ENCODE data around the gene BMP6. TPM values are rescaled to one million over a fixed set of nuclear protein-coding genes. Genes with fewer than 3 reads are reported as not detected.

The BMP6 gene
- total RNA-seq, 2 donors from 2014 or later: 0.65 to 2.2 TPM

DNA sequence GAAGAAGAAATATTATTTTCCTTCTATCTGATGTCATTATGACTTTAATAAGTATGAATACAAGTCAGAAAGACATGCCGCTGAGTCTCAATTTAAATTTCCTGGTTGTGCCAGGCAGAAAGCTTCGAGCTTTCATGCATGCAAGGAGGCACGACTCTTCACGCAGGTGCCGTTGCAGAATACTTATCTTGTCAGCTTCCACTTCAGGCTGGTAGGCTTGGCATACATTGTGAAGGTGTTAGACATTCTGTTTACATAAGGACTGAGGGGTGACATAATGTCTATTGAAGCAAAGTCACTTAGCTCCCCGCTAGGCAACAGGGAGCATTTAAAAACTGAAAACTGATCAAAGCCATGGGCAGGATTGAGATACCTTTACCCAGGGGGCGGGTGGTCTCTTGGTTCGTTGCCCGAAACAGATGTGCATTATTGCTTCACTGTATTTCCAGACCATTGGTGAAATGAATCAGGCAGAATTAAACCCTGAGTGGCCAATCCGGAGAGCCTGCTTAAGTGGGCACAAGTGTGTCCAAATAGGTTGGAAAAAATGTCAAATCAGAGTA, 16.4 kb downstream of the BMP6 start:
- ATAC-seq (replicated peaks in 1 of 2) (no peak), DNase-seq (no peak)
- Mint-ChIP-seq H3K36me3 (ENCODE audit: insufficient read depth in 2 of 2) (no peaks in the 10 kb centered on the region), H3K4me1 (ENCODE audit: low read depth) (no peaks in the 10 kb centered on the region), H3K4me3 (no peak overlapping the region), H3K27me3 (ENCODE audit: low read depth) (peaks cover 28% of the 10 kb centered on the region), H3K27ac (no peak overlapping the region), H3K9me3 (no peaks in the 10 kb centered on the region)

DNA sequence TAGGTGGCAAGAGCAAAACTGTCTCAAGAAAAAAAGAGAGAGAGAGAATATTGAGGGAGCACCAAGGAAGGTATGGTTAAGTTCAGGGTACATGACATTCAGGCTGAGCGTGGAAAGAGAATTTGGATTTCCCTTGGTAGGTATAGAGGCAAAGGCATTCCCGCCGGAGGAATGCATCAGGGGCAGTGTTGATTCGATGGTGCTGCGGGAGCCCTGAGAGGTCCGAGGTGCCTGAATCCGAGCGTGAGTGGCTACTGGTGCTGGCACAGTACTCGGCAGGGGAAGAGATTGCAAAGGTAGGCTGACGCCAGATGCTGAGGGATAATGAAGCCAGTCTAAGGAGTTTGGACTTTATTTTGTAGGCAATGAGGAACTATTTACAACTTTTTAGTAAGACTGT, 20.0 kb downstream of the BMP6 start:
- no peaks in the 10 kb centered on the region for H3K9me3 Mint-ChIP-seq
- no peak for DNase-seq
- H3K27ac Mint-ChIP-seq: no peak overlapping the region
- ATAC-seq (replicated peaks in 1 of 2): no peak
- H3K4me1 Mint-ChIP-seq (ENCODE audit: low read depth): no peaks in the 10 kb centered on the region
- no peak overlapping the region for H3K4me3 Mint-ChIP-seq
- H3K36me3 Mint-ChIP-seq (ENCODE audit: insufficient read depth in 2 of 2): no peaks in the 10 kb centered on the region
- peaks cover 22% of the 10 kb centered on the region for H3K27me3 Mint-ChIP-seq (ENCODE audit: low read depth)

DNA sequence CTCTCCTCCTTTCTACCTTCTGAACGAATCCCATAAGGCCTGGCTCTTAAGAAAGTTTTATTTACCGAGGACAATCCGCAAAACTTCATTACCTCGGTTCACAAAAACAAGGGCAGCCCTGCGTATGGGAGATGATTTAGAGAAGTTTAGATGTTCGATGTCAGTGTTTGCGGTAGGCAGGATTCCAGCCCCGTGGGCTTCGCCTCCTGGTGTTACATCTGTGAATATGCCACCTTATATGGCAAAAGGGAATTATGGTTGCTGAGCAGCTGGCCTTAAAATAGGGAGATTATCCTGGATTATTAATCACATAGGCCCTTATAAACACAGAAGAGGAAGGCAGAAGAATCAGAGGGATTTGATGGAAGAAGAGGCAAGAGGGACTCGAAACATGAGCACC, 21.1 kb downstream of the BMP6 start:
- Mint-ChIP-seq H3K36me3 (ENCODE audit: insufficient read depth in 2 of 2) (no peaks in the 10 kb centered on the region), H3K4me1 (ENCODE audit: low read depth) (no peaks in the 10 kb centered on the region), H3K4me3 (no peak overlapping the region), H3K9me3 (no peaks in the 10 kb centered on the region), H3K27me3 (ENCODE audit: low read depth) (peaks cover 17% of the 10 kb centered on the region), H3K27ac (no peak overlapping the region)
- no peak for DNase-seq
- no peak for ATAC-seq (replicated peaks in 1 of 2)

DNA sequence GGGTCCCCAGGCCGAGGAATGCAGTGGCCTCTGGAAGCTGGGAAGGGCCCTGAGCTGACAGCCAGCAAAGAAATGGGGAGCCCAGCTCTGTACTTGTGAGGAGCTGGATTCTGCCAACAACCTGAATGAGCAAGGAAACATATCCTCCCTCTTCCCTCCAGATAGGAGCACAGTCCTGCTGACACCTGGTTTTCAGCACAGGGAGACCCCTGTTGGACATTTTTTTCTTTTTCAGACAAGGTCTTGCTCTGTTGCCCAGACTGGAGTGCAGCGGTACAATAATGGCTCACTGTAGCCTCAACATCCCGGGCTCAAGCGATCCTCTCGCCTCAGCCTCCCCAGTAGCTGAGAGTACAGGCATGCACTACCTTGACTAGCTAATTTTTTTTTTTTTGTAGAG, 21.5 kb downstream of the BMP6 start:
- Mint-ChIP-seq H3K27ac (no peak overlapping the region), H3K4me1 (ENCODE audit: low read depth) (no peaks in the 10 kb centered on the region), H3K9me3 (no peaks in the 10 kb centered on the region), H3K27me3 (ENCODE audit: low read depth) (peaks cover 14% of the 10 kb centered on the region), H3K4me3 (no peak overlapping the region), H3K36me3 (ENCODE audit: insufficient read depth in 2 of 2) (no peaks in the 10 kb centered on the region)
- DNase-seq (no peak), ATAC-seq (replicated peaks in 1 of 2) (no peak)

DNA sequence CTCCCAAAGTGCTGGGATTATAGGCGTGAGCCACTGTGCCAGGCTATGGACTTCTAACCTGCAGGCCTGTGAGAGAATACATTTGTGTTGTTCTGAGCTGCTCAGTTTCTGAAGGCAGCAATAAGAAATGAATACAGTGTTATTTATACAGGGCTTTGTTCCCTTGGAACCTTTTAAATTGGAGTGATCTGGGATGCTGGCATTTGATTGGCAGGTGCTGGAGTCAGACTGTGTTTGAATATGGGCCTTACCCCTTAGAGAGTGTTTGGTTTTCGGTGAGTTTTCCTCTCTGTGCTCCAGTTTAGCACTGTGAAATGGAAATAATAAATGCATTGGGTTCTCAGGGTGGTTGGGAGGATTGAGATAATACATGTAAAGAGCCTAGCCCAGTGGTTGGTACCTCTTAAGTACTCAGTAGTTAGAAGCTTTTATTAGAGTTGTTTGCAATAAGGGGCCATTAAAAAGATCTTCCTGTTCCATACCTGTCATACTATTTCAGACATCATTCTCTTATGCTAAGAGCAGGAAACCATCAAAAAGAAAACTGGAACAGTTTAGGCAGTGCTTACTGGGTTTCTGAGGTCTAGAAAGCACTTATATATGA, 22.1 kb downstream of the BMP6 start:
- DNase-seq (no peak), ATAC-seq (replicated peaks in 1 of 2) (no peak)
- H3K4me3 Mint-ChIP-seq: no peak overlapping the region
- H3K9me3 Mint-ChIP-seq: no peaks in the 10 kb centered on the region
- H3K36me3 Mint-ChIP-seq (ENCODE audit: insufficient read depth in 2 of 2): no peaks in the 10 kb centered on the region
- no peaks in the 10 kb centered on the region for H3K4me1 Mint-ChIP-seq (ENCODE audit: low read depth)
- peaks cover 14% of the 10 kb centered on the region for H3K27me3 Mint-ChIP-seq (ENCODE audit: low read depth)
- H3K27ac Mint-ChIP-seq: no peak overlapping the region

DNA sequence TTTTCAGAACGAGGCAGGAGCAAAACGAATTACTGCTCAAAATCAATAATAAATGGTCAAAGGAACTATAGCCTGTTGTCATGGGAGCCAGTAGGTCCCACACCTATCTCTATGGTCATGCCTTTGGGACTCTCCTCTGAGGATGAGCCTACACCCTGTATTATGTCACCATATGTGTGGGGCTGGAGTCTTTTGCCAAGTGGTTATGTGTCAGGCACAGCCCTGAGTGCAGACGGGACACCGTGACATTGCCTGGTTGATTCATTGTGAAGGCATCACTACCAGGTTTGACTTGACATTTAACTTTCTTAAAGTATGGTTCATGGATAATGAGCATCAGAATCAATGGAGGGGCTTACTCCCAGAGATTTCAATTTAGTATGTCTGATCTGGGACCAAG, 23.6 kb downstream of the BMP6 start:
- peaks cover 28% of the 10 kb centered on the region for H3K27me3 Mint-ChIP-seq (ENCODE audit: low read depth)
- ATAC-seq (replicated peaks in 1 of 2): no peak
- DNase-seq: no peak
- H3K4me1 Mint-ChIP-seq (ENCODE audit: low read depth): no peaks in the 10 kb centered on the region
- no peaks in the 10 kb centered on the region for H3K36me3 Mint-ChIP-seq (ENCODE audit: insufficient read depth in 2 of 2)
- no peaks in the 10 kb centered on the region for H3K9me3 Mint-ChIP-seq
- H3K27ac Mint-ChIP-seq: no peak overlapping the region
- no peak overlapping the region for H3K4me3 Mint-ChIP-seq

DNA sequence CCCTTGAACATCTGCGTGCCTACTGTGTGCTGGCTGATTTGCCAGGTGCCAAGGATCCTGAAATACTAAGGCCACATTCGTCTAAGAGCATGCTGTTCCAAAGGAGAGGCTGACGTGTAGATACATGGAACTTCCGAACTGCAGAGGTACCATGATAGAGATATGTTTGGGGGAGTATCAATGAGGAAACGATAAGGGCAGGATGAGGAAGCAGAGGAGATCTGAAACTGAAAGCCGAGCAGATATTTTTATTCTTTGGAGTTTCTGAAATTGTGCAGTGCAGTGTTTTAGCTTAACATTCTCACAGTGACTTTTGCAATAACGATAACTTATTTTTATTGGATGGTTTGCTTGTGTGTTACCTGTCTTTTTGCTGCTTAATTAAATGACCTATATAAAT, 24.3 kb downstream of the BMP6 start:
- Mint-ChIP-seq H3K36me3 (ENCODE audit: insufficient read depth in 2 of 2) (no peaks in the 10 kb centered on the region), H3K4me1 (ENCODE audit: low read depth) (no peaks in the 10 kb centered on the region), H3K4me3 (no peak overlapping the region), H3K9me3 (no peaks in the 10 kb centered on the region), H3K27ac (no peak overlapping the region), H3K27me3 (ENCODE audit: low read depth) (peaks cover 29% of the 10 kb centered on the region)
- DNase-seq: no peak
- ATAC-seq (replicated peaks in 1 of 2): no peak

DNA sequence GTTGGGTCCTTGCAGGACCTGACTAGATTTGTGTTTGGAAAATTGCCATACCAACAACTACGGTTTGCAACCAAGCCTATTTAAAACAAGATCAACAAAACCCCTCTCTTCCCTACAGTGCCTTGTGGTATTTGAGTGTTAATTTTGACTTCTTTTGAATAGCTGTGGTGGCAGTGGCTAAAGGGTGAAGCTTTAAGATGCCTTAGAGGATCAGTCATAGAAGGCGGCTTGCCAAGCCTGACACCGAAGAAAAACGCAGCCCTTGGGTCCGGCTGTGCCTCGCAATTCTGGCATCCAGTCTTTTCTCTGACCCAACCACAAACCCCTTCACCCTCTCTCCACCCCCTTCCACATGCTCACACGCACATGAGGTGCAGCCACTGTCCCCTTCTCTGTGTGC, 32.6 kb downstream of the BMP6 start:
- H3K36me3 Mint-ChIP-seq (ENCODE audit: insufficient read depth in 2 of 2): no peaks in the 10 kb centered on the region
- DNase-seq: no peak

GRCh38 chr6:7759320-7759719, 33.4 kb downstream of the BMP6 start:
- no peaks in the 10 kb centered on the region for H3K4me1 Mint-ChIP-seq (ENCODE audit: low read depth)
- DNase-seq (no peak), ATAC-seq (replicated peaks in 1 of 2) (no peak)
- no peak overlapping the region for H3K27ac Mint-ChIP-seq
- peaks cover 43% of the 10 kb centered on the region for H3K27me3 Mint-ChIP-seq (ENCODE audit: low read depth)
- H3K4me3 Mint-ChIP-seq: no peak overlapping the region
- peaks cover 0 to 4% of the 10 kb centered on the region in 2 donors for H3K9me3 Mint-ChIP-seq
- no peaks in the 10 kb centered on the region for H3K36me3 Mint-ChIP-seq (ENCODE audit: insufficient read depth in 2 of 2)

More for the DNA sequence above, 32.6 kb downstream of the BMP6 start:
- Mint-ChIP-seq H3K27ac (no peak overlapping the region), H3K4me1 (ENCODE audit: low read depth) (no peaks in the 10 kb centered on the region), H3K27me3 (ENCODE audit: low read depth) (peaks cover 45% of the 10 kb centered on the region), H3K4me3 (no peak overlapping the region), H3K9me3 (peaks cover 0 to 4% of the 10 kb centered on the region in 2 donors)
- no peak for ATAC-seq (replicated peaks in 1 of 2)

DNA sequence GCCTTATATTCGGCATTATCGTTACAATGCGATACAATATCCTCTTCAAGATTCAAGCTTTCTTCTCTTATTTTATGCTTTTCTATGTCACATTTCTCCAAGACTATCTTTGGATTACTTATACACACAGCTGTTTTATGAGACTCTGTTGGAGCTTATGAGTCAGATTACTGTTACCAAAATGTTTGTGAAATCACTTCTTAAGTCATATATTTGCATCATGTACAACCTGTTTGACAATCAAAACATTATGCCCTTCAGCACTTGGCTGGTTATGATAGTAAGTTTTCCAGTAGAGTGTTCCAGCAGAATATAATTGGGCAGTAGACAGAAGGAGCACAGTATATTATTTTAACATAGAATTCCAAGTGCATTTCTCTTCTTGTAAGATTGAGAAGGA, 35.2 kb downstream of the BMP6 start:
- H3K4me1 Mint-ChIP-seq (ENCODE audit: low read depth): no peaks in the 10 kb centered on the region
- H3K4me3 Mint-ChIP-seq: no peak overlapping the region
- H3K36me3 Mint-ChIP-seq (ENCODE audit: insufficient read depth in 2 of 2): no peaks in the 10 kb centered on the region
- ATAC-seq (replicated peaks in 1 of 2) (no peak), DNase-seq (no peak)
- H3K9me3 Mint-ChIP-seq: peaks cover 0 to 3% of the 10 kb centered on the region in 2 donors
- H3K27me3 Mint-ChIP-seq (ENCODE audit: low read depth): peaks cover 33% of the 10 kb centered on the region
- no peak overlapping the region for H3K27ac Mint-ChIP-seq

- Mint-ChIP-seq H3K4me3 (no peak overlapping the region), H3K36me3 (ENCODE audit: insufficient read depth in 2 of 2) (no peaks in the 10 kb centered on the region), H3K9me3 (no peaks in the 10 kb centered on the region), H3K4me1 (ENCODE audit: low read depth) (no peaks in the 10 kb centered on the region), H3K27me3 (ENCODE audit: low read depth) (peaks cover 17% of the 10 kb centered on the region), H3K27ac (no peak overlapping the region)
- ATAC-seq (replicated peaks in 1 of 2): no peak
- DNase-seq: no peak
Observed at GRCh38 chr6:7762760-7763159, 36.9 kb downstream of the BMP6 start.

GRCh38 chr6:7763881-7764280, 38.0 kb downstream of the BMP6 start:
- Mint-ChIP-seq H3K27me3 (ENCODE audit: low read depth) (peaks cover 20% of the 10 kb centered on the region), H3K27ac (no peak overlapping the region), H3K4me3 (no peak overlapping the region), H3K4me1 (ENCODE audit: low read depth) (no peaks in the 10 kb centered on the region), H3K9me3 (no peaks in the 10 kb centered on the region), H3K36me3 (ENCODE audit: insufficient read depth in 2 of 2) (no peaks in the 10 kb centered on the region)
- ATAC-seq (replicated peaks in 1 of 2): no peak
- no peak for DNase-seq

DNA sequence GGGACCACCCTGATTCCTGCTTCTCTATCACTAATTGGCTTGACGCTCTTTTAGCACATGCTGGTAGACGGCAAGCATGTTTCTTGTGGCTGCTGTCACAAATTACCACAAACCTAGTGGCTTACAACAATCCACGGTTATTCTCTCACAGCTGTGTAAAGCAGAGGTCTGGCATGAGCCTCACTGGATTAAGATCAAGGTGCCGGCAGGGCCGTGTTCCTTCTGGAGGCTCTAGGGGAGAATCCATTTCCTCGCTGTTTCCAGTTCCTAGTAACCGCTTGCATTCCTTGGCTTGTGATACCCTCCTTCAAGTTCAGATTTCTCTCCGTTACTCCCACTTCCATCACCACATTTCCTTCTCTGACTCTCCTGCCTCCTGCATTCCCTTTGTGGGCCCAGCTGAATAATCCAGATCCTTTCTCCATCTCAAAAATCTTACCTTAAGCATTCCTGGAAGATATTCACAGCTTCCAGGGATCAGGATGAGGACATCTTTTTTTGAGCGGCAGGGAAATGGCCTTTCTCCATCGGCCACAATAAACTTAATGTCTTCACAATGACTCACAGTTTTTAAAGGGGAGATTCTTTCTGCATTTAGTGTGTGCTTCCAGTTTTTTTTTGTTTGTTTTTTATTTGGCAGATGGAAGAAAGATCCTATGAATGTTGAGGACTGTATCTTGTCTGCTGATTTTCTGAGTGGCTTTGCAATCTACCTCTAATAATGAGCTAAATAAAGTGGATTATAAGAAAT, 39.9 kb downstream of the BMP6 start:
- H3K4me1 Mint-ChIP-seq (ENCODE audit: low read depth): no peaks in the 10 kb centered on the region
- DNase-seq (no peak), ATAC-seq (replicated peaks in 1 of 2) (no peak)
- H3K36me3 Mint-ChIP-seq (ENCODE audit: insufficient read depth in 2 of 2): no peaks in the 10 kb centered on the region
- no peaks in the 10 kb centered on the region for H3K9me3 Mint-ChIP-seq
- peaks cover 21% of the 10 kb centered on the region for H3K27me3 Mint-ChIP-seq (ENCODE audit: low read depth)
- H3K4me3 Mint-ChIP-seq: no peak overlapping the region
- no peak overlapping the region for H3K27ac Mint-ChIP-seq

- Mint-ChIP-seq H3K27ac (no peak overlapping the region), H3K4me3 (no peak overlapping the region), H3K36me3 (ENCODE audit: insufficient read depth in 2 of 2) (no peaks in the 10 kb centered on the region), H3K4me1 (ENCODE audit: low read depth) (no peaks in the 10 kb centered on the region), H3K9me3 (no peaks in the 10 kb centered on the region), H3K27me3 (ENCODE audit: low read depth) (peaks cover 6% of the 10 kb centered on the region)
- DNase-seq (no peak), ATAC-seq (replicated peaks in 1 of 2) (no peak)
Observed at GRCh38 chr6:7769702-7770101, 43.8 kb downstream of the BMP6 start.
